Effector CD8-positive, alpha-beta T cell (primary cell): ENCODE data around the gene PDE4D.

Experiments used
- DNase-seq: peaks from one replicate; lab custom pipeline; 2025; lab: John Stamatoyannopoulos, UW

The PDE4D gene

GRCh38 chr5:59040024-59040803 is 853.3 kb downstream of the PDE4D start:
- no peak for DNase-seq

GRCh38 chr5:59039296-59040023 is 854.1 kb downstream of the PDE4D start:
- peak; percentile 82 for DNase-seq

- peak; percentile 44 for DNase-seq
Measured at GRCh38 chr5:59038798-59039295, 854.7 kb downstream of the PDE4D start.

- no peak for DNase-seq
Measured at GRCh38 chr5:59037941-59038797, 855.4 kb downstream of the PDE4D start.

GRCh38 chr5:59037453-59037852 is 856.1 kb downstream of the PDE4D start:
- no peak for DNase-seq

GRCh38 chr5:59037041-59037440 is 856.5 kb downstream of the PDE4D start:
- DNase-seq = no peak

GRCh38 chr5:59036274-59036961 is 857.1 kb downstream of the PDE4D start:
- DNase-seq = peak; percentile 1

- DNase-seq = no peak
Measured at GRCh38 chr5:59035681-59036080, 857.8 kb downstream of the PDE4D start.

- no peak for DNase-seq
Measured at GRCh38 chr5:59034498-59035186, 858.9 kb downstream of the PDE4D start.

- DNase-seq = no peak
Measured at GRCh38 chr5:59027145-59027907, 866.2 kb downstream of the PDE4D start.

- DNase-seq = no peak
Measured at GRCh38 chr5:59025734-59026133, 867.8 kb downstream of the PDE4D start.

GRCh38 chr5:59021837-59022514 is 871.5 kb downstream of the PDE4D start:
- no peak for DNase-seq

GRCh38 chr5:59021286-59021673 is 872.2 kb downstream of the PDE4D start:
- no peak for DNase-seq

- DNase-seq = no peak
Measured at GRCh38 chr5:59020611-59021285, 872.8 kb downstream of the PDE4D start.

- DNase-seq = no peak
Measured at GRCh38 chr5:59019078-59019477, 874.4 kb downstream of the PDE4D start.

- no peak for DNase-seq
Measured at GRCh38 chr5:59016925-59017324, 876.6 kb downstream of the PDE4D start.

GRCh38 chr5:59008816-59009473 is 884.6 kb downstream of the PDE4D start:
- no peak for DNase-seq

- DNase-seq = no peak
Measured at GRCh38 chr5:59007460-59008063, 886.0 kb downstream of the PDE4D start.
